Measurements from ENCODE around the gene ADAMTS14.

ADAMTS14 gene

DNA sequence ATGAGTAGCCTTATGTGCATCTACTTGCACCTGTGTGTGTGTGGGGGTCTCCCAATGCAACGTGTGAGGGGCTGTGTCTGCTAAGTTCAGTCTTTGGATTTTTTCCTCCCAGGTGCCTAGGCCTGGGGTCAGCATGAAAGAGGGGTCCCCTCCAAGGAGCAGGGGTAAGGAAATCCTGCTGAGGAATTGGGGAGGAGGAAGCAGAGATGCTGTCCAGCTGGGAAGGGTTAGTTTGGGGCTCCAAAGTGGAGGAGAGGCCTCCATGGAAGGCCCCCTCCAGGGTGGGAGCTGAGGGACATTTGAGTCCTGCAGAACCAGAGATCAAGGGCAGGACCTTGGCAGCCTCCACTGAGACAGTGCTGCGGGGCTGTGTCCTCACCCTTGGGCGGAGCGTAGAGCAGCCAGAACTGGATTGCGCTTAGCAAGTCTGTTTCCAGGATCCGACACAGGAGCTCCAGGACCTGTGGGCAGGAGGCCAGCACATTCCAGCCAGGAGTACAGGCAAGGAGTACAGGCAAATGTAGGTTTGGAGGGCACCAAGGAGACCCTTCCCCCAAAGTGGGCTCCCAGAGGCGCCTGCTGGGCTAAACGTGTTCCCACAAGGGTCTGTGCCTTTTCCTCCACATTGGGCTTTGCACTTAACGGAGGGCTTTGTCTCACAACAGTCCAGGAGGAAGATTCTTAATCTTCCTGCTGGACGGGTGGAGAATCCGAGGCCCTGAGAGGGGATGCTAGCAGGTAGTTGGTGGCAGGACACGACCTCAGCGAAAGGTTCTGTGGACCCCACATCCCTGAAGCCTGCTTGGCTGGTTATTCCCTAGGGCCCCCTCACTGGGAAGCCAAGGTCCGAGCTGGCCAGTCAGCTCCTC lies 102.7 kb downstream of the ADAMTS14 start:
- H3K9me3 ChIP-seq (replicated peaks; ENCODE audit: insufficient read depth, low read length) = no peaks in the 10 kb centered on the region
- H4K20me1 ChIP-seq (ENCODE audit: insufficient read depth, low read length) = no peaks in the 10 kb centered on the region
- no peak overlapping the region for H3K9ac ChIP-seq (ENCODE audit: low read length)
- H2AFZ ChIP-seq (ENCODE audit: low read length) = no peak overlapping the region
- H3K9me2 ChIP-seq (replicated peaks; ENCODE audit: insufficient read depth, low read length) = no peaks in the 10 kb centered on the region
- no peak overlapping the region for H3K4me2 ChIP-seq (ENCODE audit: low read depth, low read length)
- H3F3A ChIP-seq (ENCODE audit: insufficient read depth, low read length) = no peaks in the 10 kb centered on the region
- TF ChIP-seq, protein P1, sequence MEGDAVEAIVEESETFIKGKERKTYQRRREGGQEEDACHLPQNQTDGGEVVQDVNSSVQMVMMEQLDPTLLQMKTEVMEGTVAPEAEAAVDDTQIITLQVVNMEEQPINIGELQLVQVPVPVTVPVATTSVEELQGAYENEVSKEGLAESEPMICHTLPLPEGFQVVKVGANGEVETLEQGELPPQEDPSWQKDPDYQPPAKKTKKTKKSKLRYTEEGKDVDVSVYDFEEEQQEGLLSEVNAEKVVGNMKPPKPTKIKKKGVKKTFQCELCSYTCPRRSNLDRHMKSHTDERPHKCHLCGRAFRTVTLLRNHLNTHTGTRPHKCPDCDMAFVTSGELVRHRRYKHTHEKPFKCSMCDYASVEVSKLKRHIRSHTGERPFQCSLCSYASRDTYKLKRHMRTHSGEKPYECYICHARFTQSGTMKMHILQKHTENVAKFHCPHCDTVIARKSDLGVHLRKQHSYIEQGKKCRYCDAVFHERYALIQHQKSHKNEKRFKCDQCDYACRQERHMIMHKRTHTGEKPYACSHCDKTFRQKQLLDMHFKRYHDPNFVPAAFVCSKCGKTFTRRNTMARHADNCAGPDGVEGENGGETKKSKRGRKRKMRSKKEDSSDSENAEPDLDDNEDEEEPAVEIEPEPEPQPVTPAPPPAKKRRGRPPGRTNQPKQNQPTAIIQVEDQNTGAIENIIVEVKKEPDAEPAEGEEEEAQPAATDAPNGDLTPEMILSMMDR (IDR thresholded peaks at IDR 0.05; ENCODE audit: low read length) = no peak
- no peak for TF ChIP-seq EZH2 (optimal IDR thresholded peaks at IDR 0.05; ENCODE audit: low read depth, low read length)
- no peak for TF ChIP-seq EZH2phosphoT487 (IDR thresholded peaks at IDR 0.05; ENCODE audit: low read length)
- H3K79me2 ChIP-seq (ENCODE audit: low read length) = no peaks in the 10 kb centered on the region
- DNase-seq = no peak
- no peaks in the 10 kb centered on the region for H3K36me3 ChIP-seq (replicated peaks; ENCODE audit: insufficient read depth, low read length)
- H3K27ac ChIP-seq (ENCODE audit: low read length) = no peak overlapping the region
- H3K27me3 ChIP-seq (replicated peaks; ENCODE audit: insufficient read depth, low read length) = no peaks in the 10 kb centered on the region
- H3K4me3 ChIP-seq (ENCODE audit: low read length) = no peak overlapping the region
- H3K4me1 ChIP-seq (ENCODE audit: low read length) = no peaks in the 10 kb centered on the region

DNA sequence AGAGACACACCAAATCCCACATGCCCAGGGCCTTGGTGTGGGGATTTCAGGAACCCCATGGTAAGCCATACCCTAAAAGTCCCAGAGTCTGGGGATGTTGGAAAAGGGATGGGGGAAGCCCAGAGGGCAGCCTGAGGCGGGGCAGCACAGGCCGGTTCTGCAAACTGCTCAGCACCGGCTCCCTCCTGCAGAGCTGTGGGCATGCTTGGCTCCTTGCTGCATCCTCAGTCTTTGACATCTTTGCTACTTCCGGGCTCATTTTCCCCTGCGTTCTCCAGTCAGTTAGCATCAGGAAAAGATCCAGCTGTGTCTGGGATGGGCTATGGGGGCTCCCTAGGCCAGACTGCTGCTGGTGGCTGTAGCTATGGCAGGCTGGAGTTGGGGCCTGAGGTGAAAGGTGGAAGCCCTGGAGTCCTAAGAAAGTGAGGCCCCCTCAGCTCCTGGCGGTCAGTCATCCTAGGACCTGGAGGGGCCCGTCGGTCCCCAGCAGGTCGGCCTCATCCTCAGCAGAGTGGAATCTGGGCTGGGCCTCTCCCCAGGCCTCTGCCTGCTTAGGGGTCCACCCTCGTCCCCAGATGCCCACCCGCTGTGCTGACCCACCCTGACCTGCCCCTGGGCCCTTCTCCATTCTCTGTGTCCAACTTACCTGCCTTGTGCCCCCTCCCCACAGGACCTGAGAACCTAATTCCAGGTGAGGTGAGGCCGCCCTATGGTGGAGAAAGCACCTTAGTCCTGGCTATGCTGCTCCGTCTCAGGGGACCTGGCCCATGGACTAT lies 103.6 kb downstream of the ADAMTS14 start:
- Histone ChIP-seq H3K27ac (ENCODE audit: low read length) (no peak overlapping the region), H3K9me2 (replicated peaks; ENCODE audit: insufficient read depth, low read length) (no peaks in the 10 kb centered on the region), H4K20me1 (ENCODE audit: insufficient read depth, low read length) (no peaks in the 10 kb centered on the region), H3K9ac (ENCODE audit: low read length) (no peak overlapping the region), H3K4me3 (ENCODE audit: low read length) (no peak overlapping the region), H3K79me2 (ENCODE audit: low read length) (no peaks in the 10 kb centered on the region), H3F3A (ENCODE audit: insufficient read depth, low read length) (no peaks in the 10 kb centered on the region), H3K27me3 (replicated peaks; ENCODE audit: insufficient read depth, low read length) (no peaks in the 10 kb centered on the region), H3K9me3 (replicated peaks; ENCODE audit: insufficient read depth, low read length) (no peaks in the 10 kb centered on the region), H3K4me1 (ENCODE audit: low read length) (no peaks in the 10 kb centered on the region), H3K4me2 (ENCODE audit: low read depth, low read length) (no peak overlapping the region), H3K36me3 (replicated peaks; ENCODE audit: insufficient read depth, low read length) (no peaks in the 10 kb centered on the region), H2AFZ (ENCODE audit: low read length) (no peak overlapping the region)
- DNase-seq = no peak
- TF ChIP-seq, protein P1 (IDR thresholded peaks at IDR 0.05; ENCODE audit: low read length) = no peak
- TF ChIP-seq EZH2phosphoT487 (IDR thresholded peaks at IDR 0.05; ENCODE audit: low read length) = no peak
- TF ChIP-seq EZH2 (optimal IDR thresholded peaks at IDR 0.05; ENCODE audit: low read depth, low read length) = no peak

DNA sequence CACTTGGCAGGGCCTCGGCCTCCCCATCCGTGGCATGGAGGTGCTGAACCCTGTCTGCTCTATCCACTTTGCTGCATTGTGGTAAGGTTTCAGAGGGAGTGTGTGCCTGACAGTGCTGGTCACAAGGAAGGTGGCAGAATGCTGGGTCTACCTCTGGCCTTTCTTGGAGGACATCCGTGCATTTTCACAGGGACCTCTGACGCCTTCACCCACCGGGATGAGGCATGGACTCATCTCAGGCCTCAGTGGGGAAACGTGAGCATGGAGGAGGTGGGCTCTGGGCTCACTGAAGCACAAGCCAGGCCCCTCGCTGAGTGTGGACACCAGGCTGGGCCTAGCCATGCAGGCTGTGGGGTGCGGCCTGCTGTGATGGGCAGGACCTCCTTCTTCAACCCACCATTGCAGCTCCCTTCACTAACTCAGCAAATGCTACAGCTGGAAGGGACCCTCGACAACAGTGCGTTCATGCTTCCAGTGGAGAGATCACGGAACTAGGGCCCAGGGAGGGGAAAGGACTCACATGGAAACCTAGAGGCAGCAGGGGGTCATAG lies 104.2 kb downstream of the ADAMTS14 start:
- H3K79me2 ChIP-seq (ENCODE audit: low read length) = no peaks in the 10 kb centered on the region
- no peaks in the 10 kb centered on the region for H3K9me2 ChIP-seq (replicated peaks; ENCODE audit: insufficient read depth, low read length)
- no peak for DNase-seq
- H3K4me2 ChIP-seq (ENCODE audit: low read depth, low read length) = no peak overlapping the region
- no peaks in the 10 kb centered on the region for H3K36me3 ChIP-seq (replicated peaks; ENCODE audit: insufficient read depth, low read length)
- H2AFZ ChIP-seq (ENCODE audit: low read length) = no peak overlapping the region
- no peak overlapping the region for H3K27ac ChIP-seq (ENCODE audit: low read length)
- H3K27me3 ChIP-seq (replicated peaks; ENCODE audit: insufficient read depth, low read length) = no peaks in the 10 kb centered on the region
- H4K20me1 ChIP-seq (ENCODE audit: insufficient read depth, low read length) = no peaks in the 10 kb centered on the region
- H3K4me1 ChIP-seq (ENCODE audit: low read length) = no peaks in the 10 kb centered on the region
- H3K9me3 ChIP-seq (replicated peaks; ENCODE audit: insufficient read depth, low read length) = no peaks in the 10 kb centered on the region
- no peak overlapping the region for H3K4me3 ChIP-seq (ENCODE audit: low read length)
- no peak overlapping the region for H3K9ac ChIP-seq (ENCODE audit: low read length)
- H3F3A ChIP-seq (ENCODE audit: insufficient read depth, low read length) = no peaks in the 10 kb centered on the region
- TF ChIP-seq EZH2phosphoT487 (IDR thresholded peaks at IDR 0.05; ENCODE audit: low read length) (no peak), EZH2 (optimal IDR thresholded peaks at IDR 0.05; ENCODE audit: low read depth, low read length) (no peak)
- TF ChIP-seq, protein P1 (IDR thresholded peaks at IDR 0.05; ENCODE audit: low read length) = no peak
